GM19397 (cell line): ENCODE results near the gene TMEM38B.
"Not testable (repeated sequence)": the region's sequence is repeated elsewhere in the genome, so short reads cannot be mapped to it uniquely, and the experiment has no call there.

ENCODE experiments used
- ATAC-seq: cut with Tn5 transposase; IDR thresholded peaks from one replicate; pipeline ENCODE4 v1.9.1; 2021; ENCODE audit warnings: mild to moderate bottlenecking, moderate library complexity; ENCODE audit not compliant: unreplicated experiment

The TMEM38B gene

GRCh38 chr9:105714020-105714331 lies 19.6 kb downstream of the TMEM38B start:
- ATAC-seq: no peak

- no peak for ATAC-seq
Observed at GRCh38 chr9:105716146-105716545, 21.8 kb downstream of the TMEM38B start.

GRCh38 chr9:105722099-105722498 lies 27.8 kb downstream of the TMEM38B start:
- ATAC-seq: no peak

- no peak for ATAC-seq
Observed at GRCh38 chr9:105725370-105725769, 31.0 kb downstream of the TMEM38B start.

- not testable (repeated sequence) for ATAC-seq
Observed at GRCh38 chr9:105728230-105728629, 33.9 kb downstream of the TMEM38B start.

GRCh38 chr9:105731420-105731819 lies 37.1 kb downstream of the TMEM38B start:
- not testable (repeated sequence) for ATAC-seq

- no peak for ATAC-seq
Observed at GRCh38 chr9:105735366-105735765, 41.0 kb downstream of the TMEM38B start.

- ATAC-seq: no peak
Observed at GRCh38 chr9:105737205-105737604, 42.9 kb downstream of the TMEM38B start.

GRCh38 chr9:105742088-105742487 lies 47.7 kb downstream of the TMEM38B start:
- ATAC-seq: no peak

GRCh38 chr9:105747325-105747724 lies 53.0 kb downstream of the TMEM38B start:
- not testable (repeated sequence) for ATAC-seq

GRCh38 chr9:105751761-105752160 lies 57.4 kb downstream of the TMEM38B start:
- no peak for ATAC-seq

GRCh38 chr9:105757496-105758251 lies 63.3 kb downstream of the TMEM38B start:
- ATAC-seq: no peak

GRCh38 chr9:105760053-105760452 lies 65.7 kb downstream of the TMEM38B start:
- ATAC-seq: no peak

GRCh38 chr9:105782561-105783494 lies 88.5 kb downstream of the TMEM38B start:
- not testable (repeated sequence) for ATAC-seq

GRCh38 chr9:105783495-105783872 lies 89.1 kb downstream of the TMEM38B start:
- ATAC-seq: not testable (repeated sequence)

- ATAC-seq: not testable (repeated sequence)
Observed at GRCh38 chr9:105786796-105787195, 92.5 kb downstream of the TMEM38B start.

- no peak for ATAC-seq
Observed at GRCh38 chr9:105816202-105816744, 121.9 kb downstream of the TMEM38B start.

- ATAC-seq: no peak
Observed at GRCh38 chr9:105816981-105817380, 122.6 kb downstream of the TMEM38B start.

GRCh38 chr9:105818903-105819302 lies 124.6 kb downstream of the TMEM38B start:
- no peak for ATAC-seq

- no peak for ATAC-seq
Observed at GRCh38 chr9:105822814-105823213, 128.5 kb downstream of the TMEM38B start.
